ENCODE results near the gene COG1.

Gene COG1

DNA sequence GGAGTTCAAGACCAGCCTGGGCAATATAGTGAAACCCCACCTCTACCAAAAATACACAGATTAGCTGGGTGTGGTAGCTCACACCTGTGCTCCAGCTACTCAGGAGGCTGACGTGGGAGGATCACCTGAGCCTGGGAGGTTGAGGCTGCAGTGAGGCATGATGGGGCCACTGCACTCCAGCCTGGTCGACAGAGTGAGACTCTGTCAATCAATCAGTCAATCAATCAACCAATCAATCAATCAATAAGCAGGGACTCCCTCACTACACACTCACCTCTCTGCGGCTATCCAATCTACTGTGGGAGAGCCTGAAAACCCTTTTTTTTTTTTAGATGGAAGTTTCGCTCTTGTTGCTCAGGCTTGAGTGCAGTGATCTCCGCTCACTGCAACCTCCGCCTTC is 37.2 kb downstream of the COG1 start:
- DNase-seq = no peak

DNA sequence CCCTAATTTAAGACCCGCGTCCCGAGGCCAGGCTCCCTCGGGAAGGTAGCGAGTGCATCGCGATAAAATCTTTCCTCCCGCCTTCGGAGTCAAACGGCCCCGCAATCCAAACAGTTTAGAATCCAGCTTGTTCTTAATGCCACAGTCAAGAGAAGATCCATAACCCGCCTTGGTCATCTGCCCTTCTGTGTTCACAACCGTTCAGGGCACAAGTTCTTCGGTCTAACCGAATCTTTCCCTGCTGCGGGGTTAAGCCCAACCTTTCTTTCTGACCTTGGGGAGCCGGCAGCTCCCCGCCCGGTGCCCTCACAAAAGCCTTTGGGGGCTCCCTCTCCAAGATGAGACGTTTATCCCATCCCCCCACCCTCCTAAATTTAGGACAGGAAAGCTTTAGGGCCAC is 38.5 kb downstream of the COG1 start:
- DNase-seq = no peak

GRCh38 chr17:73231841-73232586 is 39.2 kb downstream of the COG1 start:
- peak; percentile 97 for DNase-seq

DNA sequence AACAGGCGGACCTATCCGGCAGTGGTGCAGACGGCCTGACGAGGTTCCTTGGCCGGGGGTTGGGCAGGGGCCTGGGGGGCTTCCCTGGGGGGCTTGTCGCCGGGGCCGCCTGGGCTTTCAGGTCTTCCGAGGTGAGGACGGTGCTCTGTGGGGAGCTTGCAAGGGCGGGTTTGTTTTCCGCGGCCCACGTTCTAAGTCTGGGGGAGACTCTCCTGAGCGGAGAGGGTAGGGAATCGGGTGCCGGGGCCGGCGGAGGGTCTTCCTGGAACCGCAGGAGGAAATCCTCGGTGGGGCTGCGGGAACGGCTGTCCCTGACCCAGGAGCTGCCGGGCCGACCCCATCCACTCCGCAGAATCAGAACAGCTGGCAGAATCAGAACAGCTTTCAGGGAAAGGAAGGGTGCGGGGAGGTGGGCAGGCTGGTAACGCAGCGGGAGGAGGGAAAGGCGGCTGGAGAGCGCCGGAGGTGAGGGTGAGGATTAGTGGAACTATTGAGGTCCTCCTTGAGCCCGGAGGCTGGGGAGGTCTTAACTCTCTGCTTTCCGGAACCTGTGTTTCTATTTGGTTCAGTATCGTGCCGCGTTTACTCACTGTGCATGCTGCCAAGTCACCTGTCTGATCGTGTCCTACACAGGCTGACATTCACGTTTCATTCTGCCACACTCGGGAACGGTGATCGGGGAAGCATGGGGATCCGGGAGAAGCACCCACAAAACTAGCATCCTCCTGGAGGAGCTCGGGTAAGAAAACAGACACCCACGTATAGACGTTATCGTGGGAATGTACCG is 39.9 kb downstream of the COG1 start:
- peak; percentile 27 for DNase-seq

DNA sequence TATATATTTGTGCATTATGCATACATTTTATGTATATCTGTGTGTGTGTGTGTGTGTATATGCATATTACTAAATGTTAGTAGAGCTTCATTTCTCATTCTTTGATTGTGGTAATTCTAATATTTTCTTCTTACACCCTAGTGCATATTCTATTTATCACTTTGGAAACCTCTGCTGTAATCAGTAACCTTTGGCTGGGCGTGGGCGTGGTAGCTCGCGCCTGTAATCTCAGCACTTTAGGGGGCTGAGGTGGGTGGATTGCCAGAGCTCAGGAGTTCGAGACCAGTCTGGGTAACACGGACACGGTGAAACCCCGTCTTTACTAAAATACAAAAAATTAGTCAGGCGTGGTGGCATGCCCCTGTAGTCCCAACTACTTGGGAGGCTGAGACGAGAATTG is 41.9 kb downstream of the COG1 start:
- no peak for DNase-seq

- no peak for DNase-seq
Measured at GRCh38 chr17:73237714-73238113, 44.9 kb downstream of the COG1 start.

DNA sequence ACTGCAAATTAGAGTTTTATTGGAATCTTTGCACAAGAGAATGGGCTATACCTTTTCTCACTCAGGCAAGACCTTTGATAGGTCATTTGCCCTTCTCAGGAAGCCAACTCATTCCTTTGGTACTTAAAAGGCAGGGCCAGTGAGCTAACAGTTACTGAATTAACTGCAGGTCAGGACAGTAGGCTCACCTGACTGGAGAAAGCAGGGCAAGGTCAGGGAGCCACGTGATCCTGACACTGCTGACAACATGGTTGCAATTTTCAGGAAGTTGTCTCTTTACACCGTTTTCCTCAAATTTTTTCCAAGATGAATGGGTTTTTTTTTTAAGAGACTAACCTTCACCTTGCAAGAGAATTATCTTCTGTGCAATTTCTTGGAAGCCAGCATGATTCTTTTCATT is 47.7 kb downstream of the COG1 start:
- DNase-seq = no peak

DNA sequence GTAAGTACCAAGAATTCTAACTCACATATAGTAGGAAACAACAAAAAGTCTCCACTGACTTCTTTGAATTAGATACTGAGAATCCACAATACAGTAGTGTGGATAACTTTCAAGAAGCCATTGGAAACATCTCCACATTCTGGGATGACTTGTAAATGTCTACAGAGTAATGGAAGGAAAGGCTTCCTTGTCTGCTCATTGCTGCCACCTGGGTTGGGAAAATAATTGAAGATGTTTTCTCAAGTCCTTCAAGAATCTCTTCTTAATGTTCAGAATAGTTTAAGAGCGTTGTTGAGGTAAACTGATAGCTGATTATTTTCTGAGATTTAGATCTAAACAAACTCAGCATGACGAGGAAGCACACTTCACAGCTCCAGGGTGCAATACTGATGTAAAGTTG is 54.9 kb downstream of the COG1 start:
- no peak for DNase-seq

DNA sequence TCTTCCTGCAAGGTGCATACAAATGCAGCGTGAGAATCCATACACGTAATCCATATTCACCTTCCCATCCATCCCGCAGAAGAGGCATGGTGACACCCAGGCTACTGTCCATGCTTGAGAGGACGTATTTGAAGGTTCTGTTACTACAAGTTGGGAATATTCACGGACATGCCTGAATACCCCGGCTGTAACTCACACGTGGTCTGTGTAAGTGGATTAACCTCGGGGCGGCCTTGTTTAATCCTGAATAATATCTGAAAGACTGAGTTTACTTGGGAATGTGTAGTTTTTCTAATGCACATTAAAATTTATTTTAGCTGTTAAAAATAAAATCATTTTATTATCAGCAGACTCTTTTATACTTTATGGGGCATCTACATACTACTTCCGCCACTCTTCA is 55.7 kb downstream of the COG1 start:
- DNase-seq = no peak

DNA sequence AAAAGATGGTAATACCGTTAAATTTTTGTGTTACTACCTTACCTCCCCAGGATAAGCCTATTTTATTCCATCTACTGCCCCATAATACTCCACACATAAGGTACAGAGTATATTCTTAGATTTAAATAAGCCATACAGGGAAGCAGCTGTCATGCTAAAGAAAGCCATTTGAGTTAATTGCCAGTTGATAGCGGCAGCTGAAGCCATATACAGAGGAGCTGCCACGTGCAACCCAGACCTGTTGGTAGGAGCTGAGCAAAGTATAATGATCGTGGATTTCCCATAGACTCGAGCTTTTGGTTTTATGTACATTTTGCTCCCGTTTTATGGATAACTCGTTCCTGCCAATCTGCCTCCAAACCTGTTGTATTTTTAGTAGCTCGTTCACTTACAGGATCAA is 56.8 kb downstream of the COG1 start:
- DNase-seq = no peak

GRCh38 chr17:73250851-73251640 is 58.2 kb downstream of the COG1 start:
- no peak for DNase-seq

DNA sequence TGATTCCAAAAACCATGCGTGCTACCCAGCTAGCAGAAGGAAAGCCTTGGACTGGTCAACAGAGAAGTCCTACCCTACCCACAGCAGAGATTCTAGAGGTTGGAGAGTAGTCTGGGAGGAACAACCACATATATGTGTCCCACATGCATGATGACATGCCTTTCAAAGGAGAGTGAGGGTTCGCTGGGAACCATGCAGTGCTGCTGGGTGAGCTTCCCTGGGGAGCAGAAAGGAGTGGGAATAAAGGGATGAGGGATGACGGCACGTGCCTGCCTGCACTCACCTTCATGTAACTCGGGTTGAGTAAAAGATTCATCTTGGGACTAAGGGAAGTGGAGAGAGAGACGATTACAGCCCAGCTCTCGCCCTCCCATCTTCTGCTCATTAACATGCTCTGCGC is 59.0 kb downstream of the COG1 start:
- DNase-seq = no peak

DNA sequence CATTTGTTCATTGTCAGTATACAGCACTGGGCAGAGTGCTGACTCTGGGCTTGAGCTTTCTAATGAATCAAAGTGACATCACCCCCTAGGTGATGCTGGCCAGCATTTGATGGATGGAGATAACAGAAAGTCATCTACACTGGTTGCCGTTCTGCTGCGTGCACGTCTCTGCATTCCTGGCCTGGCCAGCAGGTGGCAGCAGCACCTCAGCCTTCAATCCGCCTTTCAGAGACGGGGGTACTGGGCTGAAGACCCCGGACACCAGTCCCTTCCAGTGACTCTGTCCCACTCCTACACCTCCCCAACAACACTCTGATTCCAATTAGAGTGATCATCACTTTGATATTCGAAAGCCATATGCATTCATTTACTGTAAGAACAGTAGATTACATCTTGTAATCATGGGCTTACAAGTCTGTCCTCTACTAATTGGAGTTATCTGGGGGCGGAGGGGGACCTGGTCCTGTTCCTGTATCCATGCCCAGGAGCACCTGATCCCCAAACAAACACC is 62.9 kb downstream of the COG1 start:
- DNase-seq = peak; percentile 54

- DNase-seq = no peak
Measured at GRCh38 chr17:73256220-73256619, 63.4 kb downstream of the COG1 start.

DNA sequence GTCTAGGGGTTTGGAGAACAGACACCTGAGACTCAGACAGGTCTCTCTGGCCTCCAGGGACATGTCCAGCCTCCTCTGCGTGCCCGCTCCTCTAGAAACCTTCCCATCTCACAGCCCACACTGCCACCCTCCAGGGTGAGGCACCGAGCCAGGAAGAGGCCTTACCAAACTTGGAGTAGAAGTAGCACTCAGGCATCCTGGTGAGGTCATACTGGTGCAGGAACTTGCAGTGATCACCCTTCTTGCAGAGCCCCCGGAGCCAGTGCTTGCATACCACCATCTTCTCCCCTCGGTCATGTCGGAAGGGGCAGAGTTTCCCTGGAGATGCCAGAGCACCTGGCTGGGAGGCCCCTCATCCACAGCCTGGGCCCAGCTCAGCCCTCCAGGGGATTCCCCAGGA is 64.7 kb downstream of the COG1 start:
- DNase-seq = no peak

Measured in stimulated activated CD4-positive, alpha-beta T cell treated with anti-CD3 and anti-CD28 coated beads, Interleukin-12 subunit alpha, Interleukin-12 subunit beta, amount 100 ng/mL, for 4 hours (primary cell).